K562 (cell line): ENCODE results near the gene ZSCAN32. TPM values are rescaled to one million over a fixed set of nuclear protein-coding genes. Genes with fewer than 3 reads are reported as not detected.

Source experiments
- ATF7 ChIP-seq: fragments of 450-650 bp; IDR thresholded peaks from 2 replicates; pipeline ENCODE4 v1.7.1; 2014; ENCODE audit warnings: mild to moderate bottlenecking, moderate library complexity
- ERF ChIP-seq: fragments of 450-650 bp; formaldehyde crosslinking; IDR thresholded peaks from 2 replicates; pipeline ENCODE4 v1.4.0; 2020; ENCODE audit warnings: mild to moderate bottlenecking, mixed read lengths
- FOS ChIP-seq: IDR thresholded peaks from 3 replicates; pipeline ENCODE4 v1.6.1; 2011; ENCODE audit not compliant: insufficient read length; ENCODE audit errors: extremely low read depth
- GATAD2A ChIP-seq: fragments of 450-650 bp; IDR thresholded peaks from 2 replicates; pipeline ENCODE4 v1.6.1; 2017
- GTF2A2 ChIP-seq: IDR thresholded peaks from 2 replicates; pipeline ENCODE4 v1.6.1; 2016; ENCODE audit warnings: mild to moderate bottlenecking, missing genetic modification characterization, missing compliant biosample characterization
- KDM2B ChIP-seq: fragments of 250-450 bp; sonication (Bioruptor Pico); IDR thresholded peaks from 2 replicates; pipeline ENCODE4 v1.8.0; 2021; ENCODE audit warnings: mild to moderate bottlenecking, moderate library complexity
- SRF ChIP-seq, 2 experiments: fragments of 250-450, 450-650 bp in 1 of 2; sonication (Bioruptor Pico) in 1 of 2; sonication (generic) in 1 of 2; formaldehyde crosslinking; IDR thresholded peaks; 2 replicates each; pipeline versions ENCODE4 v1.5.0 to v1.5.1; 2020 to 2022; ENCODE audit warnings: mild to moderate bottlenecking in 1 of 2, missing genetic modification reagents in 1 of 2
- TAF1 ChIP-seq: IDR thresholded peaks from 2 replicates; pipeline ENCODE4 v1.6.1; 2011; ENCODE audit warnings: mild to moderate bottlenecking, low read length, moderate library complexity; ENCODE audit not compliant: insufficient read depth, control insufficient read depth, severe bottlenecking; ENCODE audit errors: extremely low read depth
- TFAM ChIP-seq: fragments of 250-450 bp; sonication (Bioruptor Pico); conservative IDR thresholded peaks from 2 replicates; pipeline ENCODE4 v1.5.0; 2021; ENCODE audit warnings: mild to moderate bottlenecking, moderate library complexity
- ZBTB11 ChIP-seq, 3 experiments: fragments of 200-800 bp in 1 of 3; fragments of 250-450 bp in 1 of 3; fragments of 450-650 bp in 1 of 3; sonication (Bioruptor Pico) in 1 of 3; sonication (Bioruptor generic) in 1 of 3; formaldehyde crosslinking in 1 of 3; IDR thresholded peaks; 2 replicates each; pipeline versions ENCODE4 v1.6.1 to v1.8.0; 2016 to 2022; ENCODE audit warnings: mild to moderate bottlenecking in 2 of 3, missing genetic modification characterization in 2 of 3, missing compliant biosample characterization in 1 of 3, moderate library complexity in 1 of 3
- ZBTB49 ChIP-seq: sonication (generic); formaldehyde crosslinking; IDR thresholded peaks from 2 replicates; pipeline ENCODE4 v1.8.0; 2022; ENCODE audit warnings: missing genetic modification reagents, mild to moderate bottlenecking, borderline replicate concordance
- ZC3H11A ChIP-seq: IDR thresholded peaks from 2 replicates; pipeline ENCODE4 v1.6.1; 2012; ENCODE audit warnings: low read depth, low read length, improper control_type of control experiment
- ZFP36 ChIP-seq: fragments of 150-350 bp; IDR thresholded peaks from 2 replicates; pipeline ENCODE4 v1.6.1; 2018; ENCODE audit warnings: low read length, low read depth; ENCODE audit not compliant: partially characterized antibody
- ZHX1 ChIP-seq: fragments of 150-350 bp; conservative IDR thresholded peaks from 2 replicates; pipeline ENCODE4 v1.6.1; 2014; ENCODE audit warnings: low read length
- ZKSCAN8 ChIP-seq: fragments of 200-800 bp; sonication (Bioruptor generic); IDR thresholded peaks from 2 replicates; pipeline ENCODE4 v1.6.1; 2016; ENCODE audit warnings: missing genetic modification characterization, missing compliant biosample characterization
- ZNF232 ChIP-seq: sonication (generic); formaldehyde crosslinking; IDR thresholded peaks from 2 replicates; pipeline ENCODE4 v1.8.0; 2022; ENCODE audit warnings: mild to moderate bottlenecking, missing genetic modification reagents
- ZNF263 ChIP-seq: sonication (generic); formaldehyde crosslinking; IDR thresholded peaks from 2 replicates; pipeline ENCODE4 v1.8.0; 2022; ENCODE audit warnings: mild to moderate bottlenecking, missing genetic modification reagents, borderline replicate concordance
- ZNF41 ChIP-seq: fragments of 250-450 bp; sonication (Bioruptor Pico); conservative IDR thresholded peaks from 2 replicates; pipeline ENCODE4 v1.4.0; 2020; ENCODE audit warnings: mild to moderate bottlenecking
- polyA plus RNA-seq, 8 experiments: library from polyadenylated mRNA; depleted of rRNA in 4 of 8; stranded (reverse) in 5 of 8; unstranded in 3 of 8; fragments of >200 nt; fragmentation: Nextera tagmentation in 2 of 8; fragmentation: Illumina TruSeq in 1 of 8; extraction: Ambion mirVana in 2 of 8; extraction: Trizol in 1 of 8; gene quantifications; 2 replicates each; pipeline versions ENCODE4 v1.2.1 to v1.2.3, GENCODE V29; 2011 to 2014; ENCODE audit warnings: inconsistent platforms in 1 of 8, missing spikeins in 1 of 8
- total RNA-seq, 7 experiments: library from RNA; depleted of rRNA in 6 of 7; stranded (reverse); fragments of >200 nt in 6 of 7; fragmentation: Illumina TruSeq in 2 of 7; extraction: Trizol in 2 of 7; gene quantifications; 2 replicates each; pipeline versions ENCODE4 v1.2.1 to v1.2.3, GENCODE V29; 2011 to 2021; ENCODE audit warnings: low replicate concordance in 1 of 7

The ZSCAN32 gene
- total and polyA plus RNA-seq, 9 of the 15 experiments (the other 6 are each of a cell fraction or from before 2014, with no cell fraction given): 16.0 to 29.4 (median 19.2) TPM

GRCh38 chr16:3400779-3401688 lies at the start of gene ZSCAN32, which contains the start of gene ZNF174 (continued):
- TF ChIP-seq TFAM (CRISPR knock-in tag) (no peak), FOS (peak; percentile 87), KDM2B (CRISPR knock-in tag) (no peak), ZNF232 (CRISPR knock-in tag) (0 out of 2 replicates have a peak, but pooled peaks have one; percentile 53), SRF (CRISPR knock-in tag; IDR thresholded peaks at IDR 0.05) (peak in 1 of 2 experiments; percentile 75; a peak in 1 of 4 replicates), ZHX1 (0 out of 2 replicates have a peak, but pooled peaks have one; percentile 23), ZC3H11A (0 out of 2 replicates have a peak, but pooled peaks have one; percentile 1), ZKSCAN8 (CRISPR knock-in tag) (no peak), ZFP36 (peak; percentile 28), ERF (CRISPR knock-in tag) (peak; percentile 57; the same call in 1 of the 2 replicates), TAF1 (peak; percentile 77), ZNF263 (CRISPR knock-in tag) (peak; percentile 61; the same call in 1 of the 2 replicates), ZNF41 (CRISPR knock-in tag) (no peak), ATF7 (peak; percentile 92), ZBTB49 (CRISPR knock-in tag) (no peak), GTF2A2 (tag) (no peak), GATAD2A (0 out of 2 replicates have a peak, but pooled peaks have one; percentile 31), ZBTB11 (CRISPR knock-in tag; IDR thresholded peaks at IDR 0.05) (peak; percentile 69 to 94 (median 74); a peak in 5 of 6 replicates)
